HG02798 (cell line): ENCODE data around the gene CCDC112.
A peak's percentile ranks its signal among the peaks of the same experiment; 100 is the strongest.
"Not testable (repeated sequence)": the region's sequence is repeated elsewhere in the genome, so short reads cannot be mapped to it uniquely, and the experiment has no call there.

ENCODE experiments used
- ATAC-seq: cut with Tn5 transposase; IDR thresholded peaks from one replicate; pipeline ENCODE4 v1.9.1; 2021; ENCODE audit warnings: mild to moderate bottlenecking; ENCODE audit not compliant: unreplicated experiment, poor library complexity

Gene CCDC112

DNA sequence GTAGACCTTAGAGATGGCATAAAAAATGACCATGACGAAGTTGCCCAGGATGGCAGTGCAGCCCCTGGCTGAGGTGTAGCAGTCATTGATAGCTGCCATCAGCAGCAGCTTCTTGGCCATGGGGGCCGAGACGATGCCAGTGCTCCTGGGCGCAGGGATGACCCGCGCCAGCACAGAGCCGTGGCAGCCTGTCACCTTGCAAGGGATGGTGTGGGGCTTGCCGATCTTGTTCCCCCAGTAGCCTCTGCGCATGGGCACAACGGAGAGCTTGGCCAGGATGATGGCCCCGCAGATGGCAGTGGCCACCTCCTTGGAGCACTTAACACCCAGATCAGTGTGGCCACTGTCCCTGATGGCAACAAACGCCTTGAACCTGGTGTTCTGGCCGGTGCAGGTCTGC lies 31.7 kb downstream of the CCDC112 start:
- ATAC-seq: no peak

DNA sequence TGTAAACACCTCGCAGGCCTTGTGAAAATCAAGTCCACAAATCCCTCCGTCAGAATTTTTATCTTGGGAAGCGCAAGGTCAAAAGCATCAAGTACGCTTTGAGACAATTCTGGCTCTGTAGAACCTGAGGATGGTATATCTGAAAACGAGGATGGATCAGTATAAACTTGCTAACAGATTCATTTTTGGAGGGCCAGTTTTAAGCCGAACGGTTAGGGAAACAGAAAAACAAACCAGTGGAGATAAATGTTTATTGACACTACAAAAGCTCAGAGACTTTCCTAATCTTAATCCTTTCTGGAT lies 33.4 kb downstream of the CCDC112 start:
- no peak for ATAC-seq

DNA sequence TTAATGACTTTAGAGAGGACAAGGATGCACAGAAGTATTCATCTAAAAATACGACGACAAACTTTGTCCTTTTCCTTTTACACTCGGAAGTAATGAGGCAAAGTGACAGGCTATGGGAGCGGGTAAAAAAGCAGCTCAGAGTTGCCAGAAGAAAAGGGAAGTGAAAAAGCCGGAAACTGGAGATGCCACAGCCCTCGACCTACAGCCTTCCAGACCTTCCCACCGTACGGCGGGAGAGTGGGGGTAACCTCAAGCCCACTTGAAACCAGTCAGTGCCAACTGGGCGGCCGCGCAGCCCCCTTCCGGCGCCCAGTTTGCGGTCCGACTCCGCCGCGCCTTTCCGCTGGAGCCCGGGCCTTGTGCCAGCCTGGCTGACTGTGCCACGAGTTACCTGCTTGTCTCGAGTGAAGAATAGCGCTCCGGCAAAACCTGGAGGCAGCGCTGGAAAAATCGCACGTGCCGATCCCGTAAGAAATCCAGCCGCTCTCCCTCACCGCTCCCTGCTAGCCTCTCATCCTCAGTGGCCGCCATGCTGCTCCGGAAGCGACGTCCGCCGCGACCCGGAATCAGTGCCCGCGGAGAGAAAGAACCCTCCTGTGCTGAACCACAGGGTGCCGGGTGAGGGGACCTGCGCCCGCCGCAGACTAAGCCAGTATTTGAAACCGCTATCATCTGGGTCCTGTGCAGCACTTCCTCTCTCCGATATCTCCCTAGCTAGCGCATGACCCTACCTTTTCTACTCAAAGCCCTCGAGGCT lies 34.0 kb downstream of the CCDC112 start, which contains the start of gene PGGT1B:
Gene PGGT1B (minus strand): TSS at position 557 of the 757 bp plus-strand sequence. CDS start 26 bp downstream, at position 531.
- ATAC-seq: peak; percentile 95

DNA sequence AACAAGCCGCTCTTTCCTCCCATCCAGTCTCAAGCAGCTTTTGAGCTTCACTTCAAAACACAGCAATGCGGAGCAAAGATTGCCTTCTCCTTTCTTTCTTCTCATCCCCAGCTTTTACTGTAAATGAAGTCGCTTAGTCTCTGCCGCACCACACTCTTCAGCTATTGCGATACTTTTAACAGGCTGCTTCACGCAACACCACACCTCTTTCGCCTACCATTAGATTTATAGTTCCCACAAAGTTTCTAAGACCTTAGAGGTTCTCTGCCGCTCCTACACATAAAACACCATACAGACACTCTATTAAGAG lies 34.5 kb downstream of the CCDC112 start:
- ATAC-seq: peak; percentile 45

DNA sequence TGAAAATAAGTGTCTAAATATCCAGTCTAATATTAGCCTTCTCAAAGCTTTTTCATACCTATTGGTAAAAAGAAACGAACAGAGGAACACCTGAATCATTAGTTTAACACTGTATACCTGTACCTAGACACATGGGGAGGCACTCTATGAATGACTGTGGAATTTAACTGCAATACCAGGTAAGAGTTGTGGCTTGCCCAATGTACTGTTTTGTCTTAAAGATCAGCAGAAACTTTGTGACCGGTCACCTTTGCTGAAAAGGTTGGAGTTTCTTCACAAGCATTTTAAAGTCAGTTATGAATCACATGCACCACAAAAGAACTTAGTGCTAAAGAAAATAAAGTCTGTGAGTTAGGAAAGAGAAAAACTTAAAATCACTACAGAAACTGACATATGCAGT lies 36.2 kb downstream of the CCDC112 start:
- no peak for ATAC-seq

DNA sequence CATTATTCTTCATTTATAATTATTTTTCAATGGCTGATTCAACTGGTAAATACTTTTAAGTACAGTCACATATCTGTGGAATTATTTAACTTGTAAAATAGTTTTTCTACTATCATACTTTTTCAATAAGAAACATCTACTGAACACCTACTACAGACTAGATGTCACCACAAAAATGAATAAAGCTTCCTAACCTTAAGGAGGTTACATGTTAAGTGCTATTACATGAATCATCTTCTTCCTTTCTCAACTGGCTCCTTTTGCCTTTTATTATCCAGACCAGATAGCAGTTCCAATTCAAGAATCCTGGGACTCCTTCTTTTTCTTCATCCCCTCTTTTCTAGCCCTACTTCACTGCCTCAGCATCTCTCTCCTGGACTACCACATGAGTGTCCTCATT lies 38.5 kb downstream of the CCDC112 start:
- no peak for ATAC-seq

DNA sequence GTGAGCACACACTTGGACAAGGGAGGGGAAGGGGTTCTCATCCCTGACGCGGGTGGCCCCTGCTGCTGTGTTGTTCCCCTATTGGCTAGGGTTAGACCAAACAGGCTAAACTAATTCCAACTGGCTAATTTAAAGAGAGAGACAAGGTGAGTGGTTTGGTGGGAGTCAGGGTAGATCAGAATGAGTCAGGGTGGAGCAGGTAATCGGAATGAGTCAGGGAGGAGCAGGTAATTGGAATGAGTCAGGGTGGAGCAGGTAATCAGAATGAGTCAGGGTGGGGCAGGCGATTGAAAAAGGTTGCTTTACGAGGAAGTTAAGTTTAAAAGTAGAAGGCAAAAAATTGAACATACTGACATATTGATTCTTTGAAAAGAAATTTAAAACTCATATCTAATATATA lies 47.1 kb downstream of the CCDC112 start:
- ATAC-seq: not testable (repeated sequence)

DNA sequence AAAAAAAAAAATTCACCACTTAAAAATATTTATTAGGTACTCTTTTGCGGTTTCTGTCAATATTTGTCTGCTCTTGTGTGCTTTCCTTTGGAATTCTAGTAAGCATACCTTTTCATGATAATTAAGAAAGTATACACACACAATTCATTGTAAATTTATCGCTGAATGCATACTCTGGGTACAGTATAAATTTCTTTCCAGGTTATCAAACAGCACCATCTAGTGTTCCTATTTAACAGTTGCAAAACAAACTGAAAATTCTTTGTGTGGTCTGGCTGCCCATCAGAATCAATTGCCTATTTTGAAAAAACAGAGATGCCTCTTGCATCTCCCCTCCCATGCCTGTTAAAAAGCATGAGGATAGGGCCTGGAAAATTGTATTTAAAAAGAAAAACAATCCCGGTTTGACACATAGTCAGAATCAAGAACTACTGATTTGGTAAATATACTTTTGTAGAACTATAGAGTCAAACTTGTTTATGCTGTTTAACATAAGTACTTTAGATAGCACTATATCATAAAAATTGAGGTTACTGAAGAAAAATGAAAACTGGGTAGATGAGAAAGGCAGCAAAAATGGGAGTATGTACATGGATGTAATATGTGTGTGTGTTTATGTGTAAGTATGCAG lies 50.0 kb downstream of the CCDC112 start:
- peak; percentile 78 for ATAC-seq

DNA sequence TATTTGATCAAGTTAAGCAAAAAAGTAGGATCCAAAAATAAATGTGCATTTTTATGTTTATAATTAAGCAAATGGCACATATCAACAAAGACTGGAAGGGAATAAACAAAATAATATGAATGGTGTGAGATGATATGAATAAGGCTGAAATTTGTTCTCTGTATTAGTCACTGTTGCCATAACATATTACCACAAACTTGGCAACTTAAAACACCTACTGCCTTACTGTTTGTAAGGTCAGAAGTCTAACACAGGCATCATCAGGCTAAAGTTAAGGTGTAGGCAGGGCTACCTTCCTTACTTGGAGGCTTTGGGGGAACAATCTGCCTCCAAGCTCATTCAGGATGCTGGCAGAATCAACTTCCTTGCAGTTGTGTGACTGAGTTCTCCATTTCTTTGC lies 53.0 kb downstream of the CCDC112 start:
- ATAC-seq: peak; percentile 63

DNA sequence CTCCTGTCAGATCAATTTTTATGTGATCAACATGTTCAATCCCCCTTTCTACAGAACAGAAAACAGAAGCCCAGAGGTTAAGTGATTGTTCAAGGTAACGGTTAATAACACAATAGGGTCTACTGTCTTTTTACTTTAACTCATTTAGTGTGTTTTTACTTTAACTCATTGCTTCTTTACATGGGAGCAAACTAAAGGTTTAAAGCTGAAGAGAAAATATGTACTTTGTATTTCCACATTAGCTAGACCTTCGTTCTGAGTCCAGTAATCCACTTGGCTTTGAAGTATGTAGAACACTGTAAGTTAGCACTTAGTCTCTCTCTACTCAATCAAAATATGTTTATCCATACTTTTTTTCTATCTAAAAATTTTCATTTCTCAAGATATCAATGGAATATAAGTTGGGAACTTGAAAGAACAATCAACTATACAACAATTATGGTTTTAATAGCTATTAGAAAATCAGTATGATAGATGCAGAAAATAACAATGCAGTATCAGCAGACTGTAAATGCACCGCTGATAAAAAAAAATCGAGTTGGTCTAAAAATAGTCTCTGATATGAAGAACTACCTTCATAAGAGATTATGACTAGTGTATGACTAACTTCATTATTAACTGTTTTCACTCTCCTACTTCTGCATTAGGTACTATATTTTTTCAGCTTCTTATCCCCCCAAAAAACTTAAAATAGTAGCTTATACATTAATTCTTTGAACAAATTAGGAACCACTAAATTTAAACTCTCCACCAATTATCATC lies 54.4 kb downstream of the CCDC112 start:
- ATAC-seq: no peak

DNA sequence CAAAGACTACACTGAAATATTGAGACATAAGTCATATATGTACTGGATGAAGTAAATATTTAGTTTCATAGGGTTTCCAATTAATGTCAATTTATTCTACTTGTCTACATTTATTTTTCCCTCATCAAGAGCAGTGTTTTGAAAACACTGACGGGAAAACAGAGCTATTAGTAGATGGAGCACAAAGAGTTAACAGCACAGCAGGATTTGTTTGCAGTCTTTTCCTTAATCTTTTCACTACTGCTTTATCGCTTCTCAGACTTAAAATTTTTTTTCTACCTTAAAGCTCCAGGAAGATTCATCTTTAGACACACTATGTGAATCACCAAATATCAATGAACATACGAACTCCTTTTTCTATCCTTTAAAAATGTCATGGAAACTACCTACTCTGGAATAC lies 59.4 kb downstream of the CCDC112 start:
- ATAC-seq: no peak

DNA sequence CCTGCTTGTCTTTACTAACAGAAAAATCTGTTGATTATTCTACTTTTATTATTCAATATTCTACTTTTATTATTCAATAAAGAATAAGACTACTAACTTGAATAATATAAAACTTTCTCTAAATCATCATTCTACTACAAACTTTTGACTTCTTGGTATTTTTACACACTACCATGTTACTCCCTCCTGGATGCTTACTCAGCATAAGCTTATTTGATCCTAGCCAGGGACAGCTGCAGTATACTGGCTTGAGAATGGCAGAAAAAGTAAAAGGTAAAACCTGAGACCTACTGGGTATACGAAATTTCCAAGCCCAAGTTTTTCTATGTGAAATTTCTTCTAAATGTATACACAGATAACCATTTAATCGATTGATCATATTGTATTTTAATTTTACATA lies 59.9 kb downstream of the CCDC112 start:
- ATAC-seq: no peak

DNA sequence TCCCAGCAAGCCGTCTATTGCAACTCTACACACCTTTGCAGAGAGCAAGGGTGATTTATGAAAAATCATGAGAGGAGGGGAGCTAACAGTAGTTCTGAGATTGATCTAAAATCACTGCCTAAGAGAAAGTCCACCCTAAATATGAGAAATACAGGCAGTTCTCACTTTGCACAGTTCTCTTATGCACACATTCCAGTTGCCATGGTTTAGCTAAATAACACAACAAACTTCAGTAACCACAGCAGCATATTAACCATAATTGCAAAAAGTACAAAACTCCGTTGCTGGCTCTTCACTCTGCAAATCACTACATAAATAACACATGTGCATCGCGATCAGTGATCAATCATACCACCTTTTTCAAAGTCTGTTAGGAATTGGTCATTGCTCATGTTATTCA lies 64.9 kb downstream of the CCDC112 start:
- no peak for ATAC-seq

DNA sequence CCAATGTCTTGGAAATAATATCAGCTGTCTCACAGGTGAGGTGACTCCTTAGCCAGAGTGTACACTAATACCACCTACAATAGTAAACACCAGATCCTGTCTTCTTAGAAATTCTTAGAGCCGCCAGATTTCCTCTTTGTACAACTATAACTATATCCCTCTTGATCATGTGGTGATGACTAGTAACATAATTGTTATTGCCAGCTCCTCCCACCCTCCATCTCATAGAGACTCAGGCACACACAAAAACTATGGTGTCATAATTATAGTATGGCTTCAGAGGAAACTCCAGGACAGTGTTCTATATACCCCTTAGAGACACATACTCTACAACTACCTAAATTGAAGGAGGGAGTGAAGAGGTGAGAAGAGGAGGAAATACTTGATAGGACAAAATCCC lies 66.8 kb downstream of the CCDC112 start:
- ATAC-seq: no peak

DNA sequence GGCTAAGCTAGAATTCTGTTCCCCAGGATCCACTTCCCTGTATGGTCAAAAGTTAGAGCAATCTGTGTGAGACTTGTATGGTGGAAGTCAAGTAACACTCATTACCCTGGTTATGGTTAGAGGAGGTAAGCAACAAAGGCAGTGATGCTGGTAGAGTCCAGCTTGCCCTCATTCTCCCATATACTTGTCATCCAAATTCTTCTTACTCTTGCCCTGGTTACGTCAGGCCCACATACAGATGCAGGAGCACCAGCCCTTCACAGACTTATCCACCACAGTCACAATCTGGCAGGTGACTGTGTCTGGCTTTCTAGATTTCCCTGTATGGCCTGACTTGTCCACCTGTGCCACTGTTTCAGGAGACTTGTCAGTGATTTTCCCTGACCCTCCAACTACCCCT lies 69.2 kb downstream of the CCDC112 start:
- ATAC-seq: no peak
